ACC112 (cell line): Measurements from ENCODE around the gene ABL2.
A peak's percentile ranks its signal among the peaks of the same experiment; 100 is the strongest.

ENCODE experiments used
- H2AFZ ChIP-seq: fragments of 200-600 bp; sonication (generic); one replicate; pipeline ENCODE4 v1.6.0; 2017; ENCODE audit warnings: antibody characterized with exemption, low read length; ENCODE audit not compliant: unreplicated experiment
- H3K27ac ChIP-seq: fragments of 200-600 bp; sonication (generic); 2 replicates; pipeline ENCODE4 v1.5.1; 2014; ENCODE audit warnings: low read depth, mild to moderate bottlenecking, antibody characterized with exemption, low read length, moderate library complexity
- H3K27me3 ChIP-seq: fragments of 200-600 bp; sonication (generic); 2 replicates; pipeline ENCODE4 v1.6.1; 2014; ENCODE audit warnings: mild to moderate bottlenecking, antibody characterized with exemption, low read length, moderate library complexity, mixed read lengths; ENCODE audit not compliant: insufficient read depth
- H3K36me3 ChIP-seq: fragments of 200-600 bp; sonication (generic); 2 replicates; pipeline ENCODE4 v1.6.1; 2016; ENCODE audit warnings: mild to moderate bottlenecking, antibody characterized with exemption, low read length, moderate library complexity, mixed read lengths; ENCODE audit not compliant: insufficient read depth
- H3K4me1 ChIP-seq: fragments of 200-600 bp; sonication (generic); one replicate; pipeline ENCODE4 v1.6.1; 2016; ENCODE audit warnings: low read length, mixed read lengths; ENCODE audit not compliant: insufficient read depth, unreplicated experiment, control insufficient read depth
- H3K4me3 ChIP-seq: fragments of 200-600 bp; sonication (generic); 2 replicates; pipeline ENCODE4 v1.5.1; 2014; ENCODE audit warnings: mild to moderate bottlenecking, low read depth, low read length
- H3K79me2 ChIP-seq: fragments of 200-600 bp; sonication (generic); one replicate; pipeline ENCODE4 v1.6.0; 2016; ENCODE audit warnings: low read length; ENCODE audit not compliant: control insufficient read depth, unreplicated experiment, insufficient read depth

ABL2 gene

GRCh38 chr1:179169616-179170467, 59.6 kb downstream of the ABL2 start:
- H3K4me1 ChIP-seq = peaks cover 28% of the 10 kb centered on the region
- no peaks in the 10 kb centered on the region for H3K36me3 ChIP-seq
- H2AFZ ChIP-seq = no peak overlapping the region
- peak overlapping the region; percentile 88 for H3K27ac ChIP-seq
- H3K79me2 ChIP-seq = peaks cover 29% of the 10 kb centered on the region
- no peaks in the 10 kb centered on the region for H3K27me3 ChIP-seq
- H3K4me3 ChIP-seq = peak overlapping the region; percentile 27; the same call in 1 of the 2 replicates

- Histone ChIP-seq H2AFZ (no peak overlapping the region), H3K36me3 (no peaks in the 10 kb centered on the region), H3K27ac (no peak overlapping the region), H3K79me2 (peaks cover 38% of the 10 kb centered on the region), H3K4me3 (no peak overlapping the region), H3K4me1 (peaks cover 39% of the 10 kb centered on the region), H3K27me3 (no peaks in the 10 kb centered on the region)
These were observed 60.9 kb downstream of the ABL2 start for GRCh38 chr1:179168536-179168935.

GRCh38 chr1:179167955-179168354, 61.5 kb downstream of the ABL2 start:
- Histone ChIP-seq H3K36me3 (no peaks in the 10 kb centered on the region), H3K79me2 (peaks cover 43% of the 10 kb centered on the region), H3K27me3 (no peaks in the 10 kb centered on the region), H3K4me3 (no peak overlapping the region), H3K4me1 (peaks cover 39% of the 10 kb centered on the region), H2AFZ (no peak overlapping the region), H3K27ac (no peak overlapping the region)

GRCh38 chr1:179167418-179167777, 62.1 kb downstream of the ABL2 start:
- H3K27me3 ChIP-seq = no peaks in the 10 kb centered on the region
- H3K4me1 ChIP-seq = peaks cover 39% of the 10 kb centered on the region
- no peak overlapping the region for H3K27ac ChIP-seq
- no peaks in the 10 kb centered on the region for H3K36me3 ChIP-seq
- H3K4me3 ChIP-seq = no peak overlapping the region; the same call in 1 of the 2 replicates
- H3K79me2 ChIP-seq = peaks cover 45% of the 10 kb centered on the region
- H2AFZ ChIP-seq = no peak overlapping the region

- Histone ChIP-seq H2AFZ (no peak overlapping the region), H3K4me3 (peak overlapping the region; percentile 2; the same call in 1 of the 2 replicates), H3K27ac (no peak overlapping the region), H3K36me3 (no peaks in the 10 kb centered on the region), H3K4me1 (peaks cover 39% of the 10 kb centered on the region), H3K27me3 (no peaks in the 10 kb centered on the region), H3K79me2 (peaks cover 45% of the 10 kb centered on the region)
These were observed 62.6 kb downstream of the ABL2 start for GRCh38 chr1:179166663-179167417.

- Histone ChIP-seq H3K27me3 (no peaks in the 10 kb centered on the region), H2AFZ (no peak overlapping the region), H3K4me1 (peaks cover 30% of the 10 kb centered on the region), H3K36me3 (no peaks in the 10 kb centered on the region), H3K27ac (no peak overlapping the region), H3K4me3 (no peak overlapping the region), H3K79me2 (peaks cover 50% of the 10 kb centered on the region)
These were observed 65.0 kb downstream of the ABL2 start for GRCh38 chr1:179164494-179164893.

GRCh38 chr1:179156708-179157107, 72.8 kb downstream of the ABL2 start:
- Histone ChIP-seq H3K4me3 (no peak overlapping the region), H3K79me2 (peaks cover 46% of the 10 kb centered on the region), H2AFZ (no peak overlapping the region), H3K27ac (no peak overlapping the region), H3K4me1 (peaks cover 7% of the 10 kb centered on the region), H3K27me3 (no peaks in the 10 kb centered on the region), H3K36me3 (no peaks in the 10 kb centered on the region)

- H3K27ac ChIP-seq = no peak overlapping the region
- H3K79me2 ChIP-seq = peaks cover 40% of the 10 kb centered on the region
- H3K36me3 ChIP-seq = no peaks in the 10 kb centered on the region
These were observed 73.5 kb downstream of the ABL2 start for GRCh38 chr1:179156026-179156425.

GRCh38 chr1:179155615-179156014, 73.9 kb downstream of the ABL2 start:
- no peaks in the 10 kb centered on the region for H3K36me3 ChIP-seq
- no peak overlapping the region for H3K27ac ChIP-seq
- no peak overlapping the region for H2AFZ ChIP-seq
- H3K79me2 ChIP-seq = peaks cover 37% of the 10 kb centered on the region
- peaks cover 7% of the 10 kb centered on the region for H3K4me1 ChIP-seq
- no peaks in the 10 kb centered on the region for H3K27me3 ChIP-seq
- no peak overlapping the region for H3K4me3 ChIP-seq

More at GRCh38 chr1:179156026-179156425, 73.5 kb downstream of the ABL2 start:
- Histone ChIP-seq H3K4me3 (no peak overlapping the region), H2AFZ (no peak overlapping the region), H3K4me1 (peaks cover 7% of the 10 kb centered on the region), H3K27me3 (no peaks in the 10 kb centered on the region)

GRCh38 chr1:179154437-179154836, 75.0 kb downstream of the ABL2 start:
- H3K27me3 ChIP-seq = no peaks in the 10 kb centered on the region
- H3K4me1 ChIP-seq = peaks cover 7% of the 10 kb centered on the region
- no peak overlapping the region for H3K4me3 ChIP-seq
- no peak overlapping the region for H2AFZ ChIP-seq
- no peaks in the 10 kb centered on the region for H3K36me3 ChIP-seq
- H3K27ac ChIP-seq = no peak overlapping the region
- H3K79me2 ChIP-seq = peaks cover 41% of the 10 kb centered on the region
